Measurements from ENCODE around the gene TRIM44.

TRIM44 gene

DNA sequence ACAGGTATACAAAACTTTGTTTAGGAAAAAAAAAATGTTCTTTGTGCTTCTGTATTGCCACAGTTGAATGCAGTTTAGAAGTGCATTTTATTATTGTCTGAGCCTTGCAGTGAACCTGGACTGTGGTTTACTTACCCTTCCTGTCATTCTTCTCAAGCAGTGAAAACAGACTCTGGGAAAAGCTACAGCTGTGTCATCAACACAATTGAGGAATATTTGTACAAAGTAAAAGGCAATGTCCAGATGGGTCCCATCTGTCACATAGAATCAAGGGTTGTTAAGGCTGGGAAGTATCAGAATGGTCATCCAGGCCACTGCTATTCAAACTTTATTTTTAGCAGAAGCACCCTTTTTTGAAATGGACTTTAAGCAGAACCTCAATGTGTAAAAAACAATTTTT, 73.3 kb downstream of the TRIM44 start:
- H3K4me3 ChIP-seq (ENCODE audit: low read length): no peak overlapping the region
- no peak for DNase-seq (ENCODE audit: low read depth)
- no peak for TF ChIP-seq CTCF (IDR thresholded peaks at IDR 0.05; ENCODE audit: insufficient read depth, low read depth, low read length, missing control alignments)

DNA sequence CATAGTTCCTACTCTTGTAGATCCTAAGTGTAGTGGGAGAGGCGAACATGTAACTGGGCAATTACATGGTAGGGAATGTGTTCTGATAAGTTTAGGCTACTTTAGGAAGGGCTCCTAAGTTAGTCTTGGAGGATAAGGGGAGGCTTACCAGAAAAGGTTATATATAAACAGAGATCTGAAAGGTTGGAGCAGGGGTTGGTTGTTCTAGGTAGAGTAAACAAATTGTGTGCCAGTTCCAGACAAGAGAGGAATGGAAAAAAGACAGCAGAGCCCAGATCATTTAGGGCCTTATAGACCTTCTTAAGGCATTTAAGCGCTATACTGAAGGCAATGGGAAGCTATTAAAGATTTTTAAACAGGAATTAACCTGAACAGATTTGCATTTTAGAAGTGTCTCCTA, 74.4 kb downstream of the TRIM44 start:
- H3K4me3 ChIP-seq (ENCODE audit: low read length): no peak overlapping the region
- TF ChIP-seq CTCF (IDR thresholded peaks at IDR 0.05; ENCODE audit: insufficient read depth, low read depth, low read length, missing control alignments): no peak
- DNase-seq (ENCODE audit: low read depth): no peak

DNA sequence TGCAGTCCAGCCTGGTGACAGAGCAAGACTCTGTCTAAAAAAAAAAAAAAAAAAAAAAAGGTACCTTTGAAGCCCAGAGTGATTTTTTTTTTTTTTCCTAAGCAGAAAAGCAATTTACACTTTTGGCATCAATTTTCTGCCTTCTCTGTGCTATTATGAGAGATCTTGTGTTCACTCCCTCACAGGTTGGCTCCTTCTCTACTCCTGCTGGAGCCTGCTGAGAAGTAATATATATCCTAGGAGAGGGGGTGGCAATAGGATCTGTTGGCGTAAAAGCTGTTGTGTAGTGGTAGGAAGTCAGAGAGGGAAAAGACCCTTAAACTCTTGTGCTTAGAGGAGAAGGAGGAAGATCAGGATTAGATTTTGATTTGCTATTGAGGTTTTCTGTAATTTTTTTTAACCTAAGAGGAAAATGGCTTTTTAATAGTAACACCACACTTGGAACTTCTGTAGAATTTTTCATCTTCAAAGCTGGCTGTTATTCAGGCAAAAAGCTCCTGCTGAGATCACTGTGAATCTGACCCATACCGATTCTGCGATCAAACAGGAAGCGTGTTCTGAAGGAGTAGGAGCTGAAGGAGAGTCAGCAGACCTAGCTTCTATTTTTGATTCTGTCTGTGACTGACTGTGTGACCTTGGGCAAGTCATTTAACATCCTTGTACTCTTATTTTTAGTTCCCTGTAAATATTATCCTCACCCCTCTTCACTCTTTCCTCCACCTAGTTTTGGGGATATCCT, 77.7 kb downstream of the TRIM44 start:
- no peak for DNase-seq (ENCODE audit: low read depth)
- no peak overlapping the region for H3K4me3 ChIP-seq (ENCODE audit: low read length)
- TF ChIP-seq CTCF (IDR thresholded peaks at IDR 0.05; ENCODE audit: insufficient read depth, low read depth, low read length, missing control alignments): no peak

- no peak for DNase-seq (ENCODE audit: low read depth)
- TF ChIP-seq CTCF (IDR thresholded peaks at IDR 0.05; ENCODE audit: insufficient read depth, low read depth, low read length, missing control alignments): no peak
- H3K4me3 ChIP-seq (ENCODE audit: low read length): no peak overlapping the region
Observed at GRCh38 chr11:35742707-35743454, 80.3 kb downstream of the TRIM44 start.

- no peak for TF ChIP-seq CTCF (IDR thresholded peaks at IDR 0.05; ENCODE audit: insufficient read depth, low read depth, low read length, missing control alignments)
- no peak overlapping the region for H3K4me3 ChIP-seq (ENCODE audit: low read length)
- DNase-seq (ENCODE audit: low read depth): no peak
Observed at GRCh38 chr11:35746356-35747153, 84.0 kb downstream of the TRIM44 start.

DNA sequence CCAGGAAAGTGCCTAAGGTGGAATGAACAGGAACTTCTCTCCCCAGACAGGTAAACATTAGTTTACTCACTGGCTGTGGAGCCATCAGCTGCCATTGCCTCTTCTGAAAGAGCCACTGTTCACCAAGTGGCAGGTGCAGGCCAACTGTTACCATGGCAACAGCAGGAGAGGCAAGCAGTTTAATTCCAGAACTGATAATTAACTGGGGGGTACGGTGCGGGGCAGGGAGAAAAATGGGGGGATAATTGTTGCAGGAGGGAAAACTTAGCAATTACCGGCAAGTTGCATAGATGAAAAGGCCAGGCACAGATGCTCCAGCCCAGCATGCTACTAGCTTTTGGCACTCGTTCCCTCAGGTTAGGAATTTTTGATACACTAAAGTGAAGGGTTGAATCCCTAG, 85.1 kb downstream of the TRIM44 start:
- TF ChIP-seq CTCF (IDR thresholded peaks at IDR 0.05; ENCODE audit: insufficient read depth, low read depth, low read length, missing control alignments): no peak
- no peak overlapping the region for H3K4me3 ChIP-seq (ENCODE audit: low read length)
- DNase-seq (ENCODE audit: low read depth): no peak
